Progenitor cell of endocrine pancreas (in vitro differentiated cells): ENCODE measurements around the gene GRIP1. TPM values are rescaled to one million over a fixed set of nuclear protein-coding genes. Genes with fewer than 3 reads are reported as not detected.

Experiments used
- DNase-seq: peaks from one replicate; pipeline ENCODE4 v3.0.0; 2021; ENCODE audit warnings: low spot score; ENCODE audit not compliant: unreplicated experiment
- H3K27ac Mint-ChIP-seq: 2 replicates; pipeline ENCODE4 v1.8.0; 2021; ENCODE audit warnings: mild to moderate bottlenecking, moderate library complexity, mixed read lengths
- H3K27me3 Mint-ChIP-seq: 2 replicates; pipeline ENCODE4 v1.8.0; 2021; ENCODE audit warnings: mixed read lengths
- H3K36me3 Mint-ChIP-seq: 2 replicates; pipeline ENCODE4 v1.8.0; 2022; ENCODE audit warnings: mixed read lengths; ENCODE audit not compliant: insufficient read depth
- H3K4me1 Mint-ChIP-seq: 2 replicates; pipeline ENCODE4 v1.8.0; 2021; ENCODE audit warnings: low read depth, mixed read lengths
- H3K4me3 Mint-ChIP-seq: 2 replicates; pipeline ENCODE4 v1.8.0; 2021; ENCODE audit warnings: low read depth, mild to moderate bottlenecking, moderate library complexity, mixed read lengths
- H3K9me3 Mint-ChIP-seq: 2 replicates; pipeline ENCODE4 v1.8.0; 2021; ENCODE audit warnings: low read depth, mixed read lengths
- total RNA-seq: library from RNA; stranded (reverse); gene quantifications from 2 replicates; pipeline ENCODE4 v1.2.1, GENCODE V29; 2021
- TF ChIP-seq, protein P1 (sequence below): fragments of 200-600 bp; sonication (generic); IDR thresholded peaks from one replicate; pipeline ENCODE4 v1.5.0; 2021; ENCODE audit warnings: antibody characterized with exemption, mild to moderate bottlenecking; ENCODE audit not compliant: unreplicated experiment

GRIP1 gene
- total RNA-seq, 1 donor from 2014 or later, result 41.3 TPM

DNA sequence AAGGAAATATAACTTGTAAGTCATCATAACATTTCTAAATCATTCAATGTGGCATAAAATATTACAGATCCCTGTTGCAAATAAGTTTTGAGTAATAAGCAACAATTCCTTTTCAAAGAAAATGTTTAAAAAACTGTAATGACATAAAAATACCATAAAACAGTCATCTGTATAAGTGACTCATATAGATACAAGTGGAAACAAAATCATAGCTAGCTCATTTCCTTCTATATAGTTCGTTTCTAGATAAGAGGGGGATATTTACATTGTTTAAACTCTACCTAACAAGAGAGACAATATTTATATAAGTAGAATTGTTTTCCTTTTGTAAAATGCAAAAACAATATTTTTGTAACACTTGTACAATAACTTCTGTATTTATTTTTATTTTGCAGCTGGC lies 148.9 kb downstream of the GRIP1 start:
- H3K27ac Mint-ChIP-seq, result no peak overlapping the region
- H3K9me3 Mint-ChIP-seq, result peaks cover 10% of the 10 kb centered on the region
- no peaks in the 10 kb centered on the region for H3K27me3 Mint-ChIP-seq
- H3K36me3 Mint-ChIP-seq, result peaks cover 16% of the 10 kb centered on the region
- DNase-seq, result no peak
- TF ChIP-seq, protein P1, sequence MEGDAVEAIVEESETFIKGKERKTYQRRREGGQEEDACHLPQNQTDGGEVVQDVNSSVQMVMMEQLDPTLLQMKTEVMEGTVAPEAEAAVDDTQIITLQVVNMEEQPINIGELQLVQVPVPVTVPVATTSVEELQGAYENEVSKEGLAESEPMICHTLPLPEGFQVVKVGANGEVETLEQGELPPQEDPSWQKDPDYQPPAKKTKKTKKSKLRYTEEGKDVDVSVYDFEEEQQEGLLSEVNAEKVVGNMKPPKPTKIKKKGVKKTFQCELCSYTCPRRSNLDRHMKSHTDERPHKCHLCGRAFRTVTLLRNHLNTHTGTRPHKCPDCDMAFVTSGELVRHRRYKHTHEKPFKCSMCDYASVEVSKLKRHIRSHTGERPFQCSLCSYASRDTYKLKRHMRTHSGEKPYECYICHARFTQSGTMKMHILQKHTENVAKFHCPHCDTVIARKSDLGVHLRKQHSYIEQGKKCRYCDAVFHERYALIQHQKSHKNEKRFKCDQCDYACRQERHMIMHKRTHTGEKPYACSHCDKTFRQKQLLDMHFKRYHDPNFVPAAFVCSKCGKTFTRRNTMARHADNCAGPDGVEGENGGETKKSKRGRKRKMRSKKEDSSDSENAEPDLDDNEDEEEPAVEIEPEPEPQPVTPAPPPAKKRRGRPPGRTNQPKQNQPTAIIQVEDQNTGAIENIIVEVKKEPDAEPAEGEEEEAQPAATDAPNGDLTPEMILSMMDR, result no peak
- no peaks in the 10 kb centered on the region for H3K4me1 Mint-ChIP-seq
- H3K4me3 Mint-ChIP-seq, result no peak overlapping the region

DNA sequence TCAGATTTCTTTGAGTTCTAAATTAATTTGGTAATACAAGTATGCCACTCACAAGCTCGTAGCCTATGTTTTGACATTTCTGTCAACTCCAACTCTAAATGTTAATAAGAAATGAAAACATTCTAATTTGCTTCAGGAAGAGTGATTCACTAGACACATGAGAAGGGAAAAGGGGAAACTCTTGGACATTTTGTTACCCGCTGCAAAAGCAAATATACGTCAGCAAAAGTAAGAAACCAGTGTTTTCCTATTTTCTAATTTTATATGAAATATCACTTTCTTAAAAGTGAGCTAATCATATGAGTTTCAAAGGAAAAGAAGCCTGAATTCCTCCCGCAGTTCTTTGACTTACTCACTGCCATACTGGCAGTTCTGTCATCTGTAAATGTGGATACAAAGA lies 162.3 kb downstream of the GRIP1 start:
- DNase-seq, result no peak
- peaks cover 8% of the 10 kb centered on the region for H3K4me1 Mint-ChIP-seq
- H3K27ac Mint-ChIP-seq, result no peak overlapping the region
- H3K9me3 Mint-ChIP-seq, result peaks cover 8% of the 10 kb centered on the region
- H3K36me3 Mint-ChIP-seq, result peaks cover 6% of the 10 kb centered on the region
- TF ChIP-seq, protein P1, result no peak
- H3K4me3 Mint-ChIP-seq, result no peak overlapping the region
- no peaks in the 10 kb centered on the region for H3K27me3 Mint-ChIP-seq

DNA sequence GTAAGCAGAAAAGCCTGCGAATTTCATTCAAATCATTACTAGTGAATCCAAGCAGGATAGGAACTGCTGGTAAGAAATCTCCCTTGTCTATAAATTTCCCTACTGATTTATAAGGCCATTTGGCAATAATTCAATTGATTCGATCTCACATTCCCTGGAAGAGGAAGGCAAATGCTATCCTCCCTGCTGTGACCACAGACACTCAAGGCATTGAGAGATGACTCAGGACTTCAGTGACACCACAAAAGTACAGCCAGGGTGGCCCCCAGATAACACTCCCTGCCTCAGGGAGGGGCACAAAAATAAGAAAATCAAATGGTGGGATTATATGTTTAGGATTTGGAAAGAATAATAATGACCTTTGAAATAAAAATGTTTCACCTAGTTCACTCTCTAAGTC lies 162.7 kb downstream of the GRIP1 start:
- Mint-ChIP-seq H3K27me3 (no peaks in the 10 kb centered on the region), H3K36me3 (peaks cover 8% of the 10 kb centered on the region)

DNA sequence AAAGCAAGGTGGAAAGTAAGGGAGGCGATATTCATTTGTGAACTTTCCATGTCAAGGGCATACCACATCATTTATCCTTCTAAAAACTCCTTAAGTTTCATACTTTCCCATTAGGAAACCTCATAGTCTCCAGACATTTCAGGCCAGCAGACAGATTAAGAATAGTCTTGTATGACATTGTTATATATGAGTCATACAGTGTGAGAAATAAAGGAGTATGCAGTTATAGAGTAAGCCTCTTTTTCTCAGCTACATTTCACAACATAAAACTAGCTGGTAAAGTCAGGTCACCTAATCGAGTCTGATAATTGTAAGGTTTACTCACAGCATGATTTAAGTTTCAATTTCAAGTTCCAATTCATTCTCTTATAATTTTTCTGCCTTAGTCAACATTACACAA lies 164.3 kb downstream of the GRIP1 start:
- H3K9me3 Mint-ChIP-seq, result peaks cover 14% of the 10 kb centered on the region

More for the DNA sequence above, 162.7 kb downstream of the GRIP1 start:
- Mint-ChIP-seq H3K4me3 (no peak overlapping the region), H3K9me3 (peaks cover 12% of the 10 kb centered on the region), H3K27ac (no peak overlapping the region), H3K4me1 (peaks cover 8% of the 10 kb centered on the region)
- TF ChIP-seq, protein P1, result no peak
- no peak for DNase-seq

DNA sequence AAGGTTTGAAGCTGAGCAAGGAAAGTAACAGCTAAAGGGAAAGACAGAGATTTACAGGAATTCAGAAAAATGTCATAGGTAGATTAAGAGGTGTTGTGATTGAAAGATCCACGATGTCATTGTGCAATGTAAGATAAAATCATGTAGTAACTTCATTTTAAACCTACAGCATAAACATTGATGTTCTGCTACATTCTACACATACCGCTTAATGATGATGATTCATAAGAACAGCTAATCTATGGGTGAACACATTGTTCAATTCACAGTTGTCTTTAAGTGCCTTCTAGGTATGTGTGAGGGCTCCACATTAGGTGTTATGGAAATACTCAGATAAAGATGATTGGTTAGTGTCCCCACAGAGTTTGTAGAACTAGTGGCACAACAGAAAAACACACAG lies 170.9 kb downstream of the GRIP1 start:
- peaks cover 16% of the 10 kb centered on the region for H3K9me3 Mint-ChIP-seq
- TF ChIP-seq, protein P1, result no peak
- DNase-seq, result no peak
- peaks cover 6% of the 10 kb centered on the region for H3K36me3 Mint-ChIP-seq
- H3K27me3 Mint-ChIP-seq, result no peaks in the 10 kb centered on the region
- no peak overlapping the region for H3K27ac Mint-ChIP-seq
- H3K4me3 Mint-ChIP-seq, result no peak overlapping the region
- H3K4me1 Mint-ChIP-seq, result no peaks in the 10 kb centered on the region

More for the DNA sequence above, 164.3 kb downstream of the GRIP1 start:
- peaks cover 6% of the 10 kb centered on the region for H3K36me3 Mint-ChIP-seq
- H3K27ac Mint-ChIP-seq, result no peak overlapping the region
- no peak overlapping the region for H3K4me3 Mint-ChIP-seq
- TF ChIP-seq, protein P1, result no peak
- H3K27me3 Mint-ChIP-seq, result no peaks in the 10 kb centered on the region
- peaks cover 5% of the 10 kb centered on the region for H3K4me1 Mint-ChIP-seq
- DNase-seq, result no peak
